ENCODE measurements around the gene TSPAN9.

The TSPAN9 gene

DNA sequence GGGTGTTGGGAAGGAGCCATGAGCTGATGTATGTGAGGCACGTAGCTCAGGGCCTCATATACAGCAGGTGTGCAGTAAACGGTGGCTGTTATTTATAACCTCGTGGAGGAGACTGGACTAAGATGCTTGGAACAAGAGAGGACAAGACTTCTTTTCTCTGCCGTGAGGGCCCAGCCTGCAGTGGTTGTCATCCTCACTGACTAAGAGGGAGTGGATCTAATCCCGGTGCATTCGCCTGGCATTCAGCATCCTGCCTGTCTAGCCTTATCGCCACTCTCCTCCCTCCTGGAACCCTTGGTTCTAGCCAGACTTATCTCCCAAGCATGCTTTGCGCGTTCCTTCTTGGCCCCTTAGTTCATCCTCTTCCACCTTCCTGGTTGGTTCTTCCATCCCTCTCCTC is 3.9 kb downstream of the TSPAN9 start:
- Histone ChIP-seq H3K9me2 (ENCODE audit: low read depth, low read length) (no peaks in the 10 kb centered on the region), H3K27ac (ENCODE audit: low read depth, low read length, poor library complexity, severe bottlenecking) (no peak overlapping the region), H3K4me3 (ENCODE audit: low read depth, low read length, poor library complexity, severe bottlenecking) (no peak overlapping the region), H3F3A (ENCODE audit: insufficient read depth, low read length) (no peaks in the 10 kb centered on the region), H3K36me3 (ENCODE audit: insufficient read depth, low read length) (no peaks in the 10 kb centered on the region; the same call in 1 of the 2 replicates), H2AFZ (ENCODE audit: low read length) (no peak overlapping the region), H3K9ac (ENCODE audit: low read length) (no peak overlapping the region), H3K79me2 (ENCODE audit: insufficient read depth, low read length) (no peaks in the 10 kb centered on the region), H4K20me1 (ENCODE audit: insufficient read depth, low read length) (no peaks in the 10 kb centered on the region), H3K27me3 (ENCODE audit: insufficient read depth, low read length) (peaks cover 7% of the 10 kb centered on the region; the same call in 1 of the 2 replicates), H3K9me3 (ENCODE audit: low read length) (no peaks in the 10 kb centered on the region), H3K4me1 (ENCODE audit: insufficient read depth, low read length, severe bottlenecking) (peaks cover 11% of the 10 kb centered on the region), H3K4me2 (ENCODE audit: low read length) (no peak overlapping the region)
- TF ChIP-seq, protein P1, sequence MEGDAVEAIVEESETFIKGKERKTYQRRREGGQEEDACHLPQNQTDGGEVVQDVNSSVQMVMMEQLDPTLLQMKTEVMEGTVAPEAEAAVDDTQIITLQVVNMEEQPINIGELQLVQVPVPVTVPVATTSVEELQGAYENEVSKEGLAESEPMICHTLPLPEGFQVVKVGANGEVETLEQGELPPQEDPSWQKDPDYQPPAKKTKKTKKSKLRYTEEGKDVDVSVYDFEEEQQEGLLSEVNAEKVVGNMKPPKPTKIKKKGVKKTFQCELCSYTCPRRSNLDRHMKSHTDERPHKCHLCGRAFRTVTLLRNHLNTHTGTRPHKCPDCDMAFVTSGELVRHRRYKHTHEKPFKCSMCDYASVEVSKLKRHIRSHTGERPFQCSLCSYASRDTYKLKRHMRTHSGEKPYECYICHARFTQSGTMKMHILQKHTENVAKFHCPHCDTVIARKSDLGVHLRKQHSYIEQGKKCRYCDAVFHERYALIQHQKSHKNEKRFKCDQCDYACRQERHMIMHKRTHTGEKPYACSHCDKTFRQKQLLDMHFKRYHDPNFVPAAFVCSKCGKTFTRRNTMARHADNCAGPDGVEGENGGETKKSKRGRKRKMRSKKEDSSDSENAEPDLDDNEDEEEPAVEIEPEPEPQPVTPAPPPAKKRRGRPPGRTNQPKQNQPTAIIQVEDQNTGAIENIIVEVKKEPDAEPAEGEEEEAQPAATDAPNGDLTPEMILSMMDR (IDR thresholded peaks at IDR 0.05; ENCODE audit: low read length): no peak
- TF ChIP-seq EZH2 (IDR thresholded peaks at IDR 0.05; ENCODE audit: borderline replicate concordance, low read length): no peak

DNA sequence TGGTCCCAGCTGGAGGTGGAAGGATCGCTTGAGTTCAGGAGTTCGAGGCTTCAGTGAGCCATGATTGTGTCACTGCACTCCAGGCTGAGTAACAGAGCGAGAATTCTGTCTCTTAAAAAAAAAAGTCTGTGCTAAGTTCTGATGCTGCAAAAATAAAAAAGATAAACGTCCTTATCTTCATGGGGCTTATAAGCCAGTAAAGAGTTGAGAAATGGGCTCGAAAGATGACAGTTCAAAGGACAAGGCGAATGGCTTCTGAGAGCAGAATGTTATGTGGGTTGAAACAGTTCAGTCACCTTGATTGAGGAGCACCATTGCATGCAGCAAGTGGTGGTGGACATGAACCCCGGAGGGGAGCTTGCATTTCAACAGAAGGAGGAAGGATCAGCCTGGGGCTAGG is 4.7 kb downstream of the TSPAN9 start:
- Histone ChIP-seq H3F3A (ENCODE audit: insufficient read depth, low read length) (no peaks in the 10 kb centered on the region), H3K27ac (ENCODE audit: low read depth, low read length, poor library complexity, severe bottlenecking) (no peak overlapping the region), H3K9ac (ENCODE audit: low read length) (no peak overlapping the region), H2AFZ (ENCODE audit: low read length) (no peak overlapping the region), H3K9me2 (ENCODE audit: low read depth, low read length) (no peaks in the 10 kb centered on the region), H3K36me3 (ENCODE audit: insufficient read depth, low read length) (no peaks in the 10 kb centered on the region; the same call in 1 of the 2 replicates), H3K9me3 (ENCODE audit: low read length) (no peaks in the 10 kb centered on the region), H3K4me2 (ENCODE audit: low read length) (no peak overlapping the region), H3K79me2 (ENCODE audit: insufficient read depth, low read length) (no peaks in the 10 kb centered on the region), H4K20me1 (ENCODE audit: insufficient read depth, low read length) (no peaks in the 10 kb centered on the region), H3K27me3 (ENCODE audit: insufficient read depth, low read length) (peaks cover 7% of the 10 kb centered on the region; the same call in 1 of the 2 replicates), H3K4me3 (ENCODE audit: low read depth, low read length, poor library complexity, severe bottlenecking) (no peak overlapping the region), H3K4me1 (ENCODE audit: insufficient read depth, low read length, severe bottlenecking) (peaks cover 4% of the 10 kb centered on the region)
- TF ChIP-seq, protein P1 (IDR thresholded peaks at IDR 0.05; ENCODE audit: low read length): no peak
- TF ChIP-seq EZH2 (IDR thresholded peaks at IDR 0.05; ENCODE audit: borderline replicate concordance, low read length): no peak

DNA sequence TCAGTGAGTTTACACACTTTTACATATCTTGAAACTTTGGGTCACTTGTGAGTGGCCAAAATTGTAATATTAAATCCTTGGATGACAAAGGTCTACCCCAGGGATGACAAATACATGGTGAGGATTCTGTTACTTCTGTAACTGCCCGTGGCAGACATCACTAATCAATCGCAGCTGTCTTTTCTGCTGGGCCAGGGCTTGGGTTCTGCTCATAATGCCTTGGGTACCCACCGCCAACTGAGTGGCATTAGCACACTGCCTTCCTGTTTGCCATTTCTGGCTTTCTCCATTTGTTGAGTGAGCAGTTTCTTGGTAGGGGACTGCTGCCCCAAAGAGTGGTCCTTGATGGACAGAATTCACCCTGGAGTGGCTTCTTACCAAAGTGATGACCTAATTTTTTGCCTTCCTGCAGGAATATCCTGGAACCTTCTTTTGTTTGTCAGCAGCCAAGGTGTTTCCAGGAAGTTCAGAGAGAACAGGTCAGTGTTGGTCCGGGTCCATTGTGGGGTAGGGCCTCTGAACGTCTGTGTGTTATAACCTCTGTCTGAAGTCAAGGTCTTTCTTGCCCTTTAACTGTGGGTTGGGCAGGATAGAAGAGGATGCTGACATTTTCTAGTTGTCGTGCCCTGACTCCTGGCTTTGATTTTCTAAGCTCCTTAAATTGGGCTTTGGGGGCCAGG is 6.2 kb downstream of the TSPAN9 start:
- no peak overlapping the region for H3K27ac ChIP-seq (ENCODE audit: low read depth, low read length, poor library complexity, severe bottlenecking)
- no peak overlapping the region for H3K4me3 ChIP-seq (ENCODE audit: low read depth, low read length, poor library complexity, severe bottlenecking)
- no peaks in the 10 kb centered on the region for H3K79me2 ChIP-seq (ENCODE audit: insufficient read depth, low read length)

More for the DNA sequence above, 6.2 kb downstream of the TSPAN9 start:
- Histone ChIP-seq H3K4me2 (ENCODE audit: low read length) (no peak overlapping the region), H3K9ac (ENCODE audit: low read length) (no peak overlapping the region), H3K4me1 (ENCODE audit: insufficient read depth, low read length, severe bottlenecking) (peaks cover 4% of the 10 kb centered on the region), H3K27me3 (ENCODE audit: insufficient read depth, low read length) (peaks cover 7% of the 10 kb centered on the region; the same call in 1 of the 2 replicates), H3K9me3 (ENCODE audit: low read length) (no peaks in the 10 kb centered on the region), H3F3A (ENCODE audit: insufficient read depth, low read length) (no peaks in the 10 kb centered on the region), H2AFZ (ENCODE audit: low read length) (no peak overlapping the region), H4K20me1 (ENCODE audit: insufficient read depth, low read length) (no peaks in the 10 kb centered on the region), H3K9me2 (ENCODE audit: low read depth, low read length) (no peaks in the 10 kb centered on the region), H3K36me3 (ENCODE audit: insufficient read depth, low read length) (no peaks in the 10 kb centered on the region; the same call in 1 of the 2 replicates)
- TF ChIP-seq, protein P1 (IDR thresholded peaks at IDR 0.05; ENCODE audit: low read length): no peak

Measured in OCI-LY1 (cell line).